Effector memory CD8-positive, alpha-beta T cell (primary cell): ENCODE measurements around the gene MAPKAPK3.
A peak's percentile ranks its signal among the peaks of the same experiment; 100 is the strongest.

Experiments
- ATAC-seq: fragments of 150-1000 bp; cut with Tn5 transposase; replicated peaks from 2 replicates; pipeline ENCODE4 v1.10.0; 2021; ENCODE audit warnings: mild to moderate bottlenecking, moderate library complexity
- DNase-seq, 3 experiments: peaks; one replicate each; pipeline ENCODE4 v3.0.0; 2021
- H3K27ac Mint-ChIP-seq, 2 donors: one replicate each; pipeline ENCODE4 v1.8.0; 2022; ENCODE audit warnings: mild to moderate bottlenecking in 2 of 2, mixed read lengths in 2 of 2, moderate library complexity in 2 of 2
- H3K27me3 Mint-ChIP-seq, 2 donors: one replicate each; pipeline ENCODE4 v1.8.0; 2022; ENCODE audit warnings: mixed read lengths in 2 of 2
- H3K36me3 Mint-ChIP-seq: one replicate; pipeline ENCODE4 v1.8.0; 2022; ENCODE audit warnings: mild to moderate bottlenecking, moderate library complexity, mixed read lengths; ENCODE audit not compliant: insufficient read depth
- H3K4me1 Mint-ChIP-seq, 2 donors: one replicate each; pipeline ENCODE4 v1.8.0; 2022; ENCODE audit warnings: low read depth in 2 of 2, mixed read lengths in 2 of 2
- H3K4me3 Mint-ChIP-seq, 2 donors: one replicate each; pipeline ENCODE4 v1.8.0; 2022; ENCODE audit warnings: mild to moderate bottlenecking in 2 of 2, mixed read lengths in 2 of 2, moderate library complexity in 2 of 2
- H3K9me3 Mint-ChIP-seq, 2 donors: one replicate each; pipeline ENCODE4 v1.8.0; 2022; ENCODE audit warnings: mixed read lengths in 2 of 2

MAPKAPK3 gene

DNA sequence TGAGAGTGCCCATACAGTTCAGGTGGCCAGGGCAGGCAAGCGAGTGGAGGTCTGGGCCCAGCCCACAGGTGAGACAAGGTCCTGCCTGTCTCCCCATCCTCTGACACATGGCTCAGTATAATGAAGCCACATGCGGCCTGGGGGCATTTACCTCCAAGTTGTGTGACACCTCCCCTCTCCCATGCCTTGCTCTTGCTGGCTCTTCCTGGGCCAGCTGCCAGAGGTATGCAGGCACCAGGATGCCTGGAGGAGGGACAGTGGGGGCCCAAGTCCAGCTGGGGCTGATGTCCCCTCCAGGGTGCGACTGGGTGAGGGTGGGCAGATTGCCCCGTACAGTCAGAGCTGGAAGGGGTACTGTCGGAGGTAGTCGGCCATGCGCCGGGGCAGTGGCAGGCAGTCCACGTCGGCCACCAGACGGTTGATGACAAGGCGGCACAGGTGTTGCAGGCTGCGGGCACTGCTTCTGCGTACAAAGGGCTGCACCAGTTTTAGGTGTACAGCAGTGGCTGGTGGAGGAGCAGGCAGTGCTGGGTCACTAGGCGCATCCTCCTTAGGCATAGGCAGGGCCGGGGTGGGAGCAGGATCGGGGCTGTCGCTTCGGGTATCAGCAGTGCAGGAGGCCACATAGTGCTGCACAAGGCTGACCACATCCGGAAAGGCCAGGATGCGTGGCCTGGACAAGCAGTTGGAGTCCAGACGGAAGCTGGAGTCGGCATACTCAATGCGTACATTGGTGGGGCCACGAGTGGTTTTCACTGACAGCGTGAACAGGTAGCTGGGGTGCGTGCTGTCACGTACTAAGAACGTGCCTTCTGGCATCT is 9.5 kb upstream of the MAPKAPK3 start:
- Mint-ChIP-seq H3K27ac (peak overlapping the region; percentile 96 to 97), H3K36me3 (peaks cover 91% of the 10 kb centered on the region), H3K4me3 (peak overlapping the region; percentile 97 to 99), H3K27me3 (no peaks in the 10 kb centered on the region), H3K9me3 (no peaks in the 10 kb centered on the region), H3K4me1 (peaks cover 88% of the 10 kb centered on the region in 2 donors)
- DNase-seq (no peak), ATAC-seq (no peak)

DNA sequence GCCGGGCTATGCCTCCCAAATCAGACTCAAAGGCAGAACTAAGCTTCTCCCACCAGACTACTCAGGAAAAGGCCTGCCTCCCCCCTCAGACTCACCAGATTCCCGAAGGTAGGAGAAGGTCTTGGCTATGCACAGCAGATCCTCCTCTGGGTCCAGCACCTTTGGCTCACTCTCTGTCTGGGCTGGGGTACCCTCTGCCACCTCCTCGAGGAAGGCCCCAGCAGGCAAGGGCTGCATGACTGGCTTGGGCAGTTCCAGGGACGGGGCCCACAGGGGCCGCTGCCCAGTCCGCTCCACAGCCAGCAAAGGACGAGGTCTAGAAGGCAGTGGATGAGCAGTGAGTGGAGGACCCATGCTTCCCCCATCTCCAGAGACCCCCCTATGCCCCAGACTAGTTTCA is 8.7 kb upstream of the MAPKAPK3 start:
- Mint-ChIP-seq H3K4me3 (peak overlapping the region; percentile 97 to 99), H3K9me3 (no peaks in the 10 kb centered on the region), H3K27ac (peak overlapping the region; percentile 96 to 97), H3K27me3 (no peaks in the 10 kb centered on the region), H3K36me3 (peaks cover 89% of the 10 kb centered on the region), H3K4me1 (peaks cover 86% of the 10 kb centered on the region in 2 donors)
- no peak for ATAC-seq
- DNase-seq, result no peak

DNA sequence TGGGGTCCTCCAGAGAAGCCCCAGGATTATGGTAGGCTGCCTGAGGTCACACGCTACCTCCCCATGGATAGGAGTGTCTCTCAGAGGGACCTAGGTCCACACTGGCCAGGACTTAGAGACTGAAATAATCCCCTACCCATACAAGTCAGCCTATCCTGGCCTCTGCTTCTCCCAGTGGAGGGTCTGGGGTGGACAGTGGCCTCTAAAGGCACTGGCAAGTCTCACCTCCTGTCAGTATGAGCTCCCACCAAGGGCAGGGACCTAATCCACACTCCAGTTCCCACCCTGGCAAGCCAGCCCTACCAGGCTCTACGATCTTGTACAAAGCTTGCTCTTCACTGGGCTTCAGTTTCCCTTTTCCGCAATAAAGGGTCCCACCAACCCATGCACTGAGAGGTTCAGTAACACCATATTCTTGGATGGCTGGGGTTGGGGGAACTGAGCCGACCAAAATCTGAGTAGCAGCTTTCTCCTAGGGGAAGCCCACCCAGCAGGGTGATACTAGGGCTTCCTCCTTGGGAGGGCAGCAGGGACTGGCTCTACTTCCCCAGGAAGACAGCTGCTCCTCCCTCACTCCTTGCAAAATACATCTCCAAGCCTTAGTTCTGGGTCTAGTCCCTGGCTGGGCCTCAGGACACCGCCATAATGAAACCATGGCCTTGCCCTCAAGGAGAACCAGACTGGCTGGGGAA is 7.7 kb upstream of the MAPKAPK3 start:
- H3K9me3 Mint-ChIP-seq, result no peaks in the 10 kb centered on the region
- H3K27ac Mint-ChIP-seq, result peak overlapping the region; percentile 96 to 97
- peak overlapping the region; percentile 97 to 99 for H3K4me3 Mint-ChIP-seq
- peaks cover 84% of the 10 kb centered on the region for H3K36me3 Mint-ChIP-seq
- H3K4me1 Mint-ChIP-seq, result peaks cover 86% of the 10 kb centered on the region in 2 donors
- ATAC-seq (no peak), DNase-seq (no peak)
- no peaks in the 10 kb centered on the region for H3K27me3 Mint-ChIP-seq

DNA sequence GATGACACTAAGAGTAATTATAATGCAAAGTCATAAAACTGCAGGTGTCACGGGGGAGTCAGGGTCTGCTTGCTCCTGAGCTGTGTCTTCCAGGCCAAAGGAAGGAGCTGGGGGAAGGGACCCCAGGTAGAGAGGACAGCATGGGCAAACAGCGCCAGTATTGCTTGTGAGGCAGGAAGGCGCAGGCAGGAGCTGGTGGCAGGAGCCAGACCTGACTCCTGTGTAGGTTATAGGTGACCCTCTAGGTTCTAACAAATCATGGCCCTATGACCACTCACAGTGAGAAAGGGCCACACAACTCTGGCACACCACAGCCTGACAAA is 7.2 kb upstream of the MAPKAPK3 start:
- ATAC-seq (no peak), DNase-seq (no peak)
- Mint-ChIP-seq H3K36me3 (peaks cover 79% of the 10 kb centered on the region), H3K4me3 (peak overlapping the region; percentile 97 to 99), H3K9me3 (no peaks in the 10 kb centered on the region), H3K27ac (peak overlapping the region; percentile 96 to 97), H3K27me3 (no peaks in the 10 kb centered on the region), H3K4me1 (peaks cover 83% of the 10 kb centered on the region in 2 donors)

DNA sequence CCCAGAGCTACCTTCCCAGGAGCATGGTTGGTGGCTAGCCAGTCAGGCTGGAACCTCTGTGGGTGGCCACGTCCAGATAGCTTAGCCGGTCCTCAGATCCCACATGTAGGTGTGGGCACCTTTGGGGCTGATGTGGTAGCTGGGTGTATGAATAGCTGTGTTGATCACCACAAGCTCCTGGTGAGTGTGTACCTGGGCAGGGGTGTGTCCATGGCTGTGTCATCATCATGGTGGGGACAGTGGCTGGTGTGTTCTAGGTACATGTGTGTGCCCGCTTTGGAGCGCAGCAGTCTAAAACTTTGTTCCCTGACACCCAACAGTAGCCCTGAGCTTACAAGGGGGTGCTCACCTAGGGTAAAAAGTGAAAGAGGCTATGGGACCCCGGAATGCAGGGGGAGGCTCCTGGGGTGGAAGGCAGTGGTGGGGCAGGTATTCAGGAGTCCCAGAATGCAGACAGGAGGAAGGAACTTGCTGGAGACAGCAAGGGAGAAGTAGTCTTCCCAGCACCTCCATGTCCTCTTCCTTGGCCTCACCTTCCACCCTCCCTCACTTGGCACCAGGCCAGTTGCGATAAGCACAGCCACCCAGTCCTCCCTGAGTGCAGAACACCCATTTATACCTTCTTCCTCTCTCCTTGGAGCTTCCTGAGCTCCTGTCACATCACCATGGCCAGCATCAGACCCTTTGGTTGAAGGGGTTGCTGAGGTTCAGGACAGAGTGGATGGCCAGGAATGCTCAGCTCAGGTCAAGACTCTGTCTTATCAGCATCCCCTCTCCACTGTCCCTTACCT is 6.6 kb upstream of the MAPKAPK3 start:
- H3K27me3 Mint-ChIP-seq, result no peaks in the 10 kb centered on the region
- H3K36me3 Mint-ChIP-seq, result peaks cover 72% of the 10 kb centered on the region
- H3K4me1 Mint-ChIP-seq, result peaks cover 76 to 79% of the 10 kb centered on the region in 2 donors
- no peaks in the 10 kb centered on the region for H3K9me3 Mint-ChIP-seq
- ATAC-seq (no peak), DNase-seq (no peak)
- peak overlapping the region; percentile 96 to 97 for H3K27ac Mint-ChIP-seq
- peak overlapping the region; percentile 97 to 99 for H3K4me3 Mint-ChIP-seq

DNA sequence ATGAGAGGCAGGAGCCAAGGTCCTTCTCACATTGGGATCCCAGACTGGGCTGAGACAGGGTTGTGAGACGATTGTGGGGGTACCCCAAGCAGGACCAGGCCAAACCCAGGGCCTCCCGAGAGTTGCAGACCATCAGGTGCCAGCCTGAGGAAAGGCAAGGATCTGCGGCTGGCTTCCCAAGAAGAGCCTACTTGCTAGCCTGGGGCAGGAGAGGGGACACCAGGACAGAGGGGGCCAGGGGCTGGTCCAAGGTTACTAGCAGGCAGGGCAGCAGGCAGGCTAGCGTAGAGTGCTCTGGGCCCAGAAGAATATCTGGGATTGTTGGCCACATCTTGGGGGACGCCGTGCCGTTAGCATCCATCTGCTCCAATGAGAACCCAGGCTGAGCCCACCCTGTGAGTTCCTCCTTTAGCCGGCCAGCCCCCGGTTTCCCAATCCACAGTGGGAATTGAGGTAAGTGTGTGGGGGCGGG is 5.9 kb upstream of the MAPKAPK3 start:
- Mint-ChIP-seq H3K4me3 (peak overlapping the region; percentile 97 to 99), H3K4me1 (peaks cover 74 to 76% of the 10 kb centered on the region in 2 donors), H3K27ac (peak overlapping the region; percentile 96 to 97), H3K27me3 (no peaks in the 10 kb centered on the region), H3K36me3 (peaks cover 66% of the 10 kb centered on the region), H3K9me3 (no peaks in the 10 kb centered on the region)
- ATAC-seq (no peak), DNase-seq (no peak)

DNA sequence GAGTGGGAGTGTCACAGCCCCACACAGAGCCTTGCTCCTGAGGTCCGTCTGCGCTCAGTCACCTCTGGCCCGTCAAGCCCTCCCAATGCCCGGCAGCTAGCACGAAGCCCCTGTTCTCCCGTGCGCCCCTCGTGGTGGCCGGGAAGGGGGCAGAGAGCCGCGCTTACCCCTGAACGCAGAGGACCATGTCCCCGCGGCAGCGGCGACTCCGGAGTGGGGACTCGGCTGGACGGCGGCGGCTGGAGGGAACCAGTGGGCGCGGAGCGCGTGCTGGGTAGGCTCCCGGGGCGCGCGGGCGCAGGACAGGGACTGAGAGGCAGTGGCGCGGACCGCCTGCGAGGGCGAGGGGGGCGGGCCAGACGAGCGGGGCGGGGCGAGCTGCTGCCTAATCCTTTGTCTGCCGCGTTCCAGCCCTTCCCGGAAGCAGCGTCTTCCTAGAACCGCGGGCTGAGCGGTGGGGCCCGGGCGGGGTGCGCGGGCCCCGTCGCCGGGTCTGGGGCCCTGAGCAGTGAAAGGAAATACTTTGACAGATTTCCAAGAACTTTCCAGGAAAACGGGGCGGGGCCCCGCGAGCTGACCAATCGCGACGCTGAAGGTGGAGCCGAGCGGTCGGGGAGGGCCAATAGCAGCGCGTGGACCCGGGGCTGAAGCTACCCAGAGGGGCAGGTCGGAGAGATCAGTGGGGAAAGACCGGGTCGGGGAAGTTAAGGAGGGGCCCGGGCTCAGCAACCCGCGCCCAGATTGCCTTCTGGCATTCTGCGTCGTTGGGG is 5.3 kb upstream of the MAPKAPK3 start, which contains the start of gene CISH:
TSS of gene CISH (minus strand) at position 311 of the 770 bp plus-strand sequence. CDS start at position 187, 124 bp downstream.
- Mint-ChIP-seq H3K4me3 (peak within 1 kb of the TSS; percentile 97 to 99), H3K27me3 (no peaks in the 10 kb centered on the region), H3K9me3 (no peaks in the 10 kb centered on the region), H3K36me3 (peaks cover 63% of the 10 kb centered on the region), H3K27ac (peak within 1 kb of the TSS; percentile 96 to 97), H3K4me1 (peaks cover 75 to 76% of the 10 kb centered on the region in 2 donors)
- ATAC-seq (peak; percentile 67), DNase-seq (peak; percentile 84 to 89 (median 87))

DNA sequence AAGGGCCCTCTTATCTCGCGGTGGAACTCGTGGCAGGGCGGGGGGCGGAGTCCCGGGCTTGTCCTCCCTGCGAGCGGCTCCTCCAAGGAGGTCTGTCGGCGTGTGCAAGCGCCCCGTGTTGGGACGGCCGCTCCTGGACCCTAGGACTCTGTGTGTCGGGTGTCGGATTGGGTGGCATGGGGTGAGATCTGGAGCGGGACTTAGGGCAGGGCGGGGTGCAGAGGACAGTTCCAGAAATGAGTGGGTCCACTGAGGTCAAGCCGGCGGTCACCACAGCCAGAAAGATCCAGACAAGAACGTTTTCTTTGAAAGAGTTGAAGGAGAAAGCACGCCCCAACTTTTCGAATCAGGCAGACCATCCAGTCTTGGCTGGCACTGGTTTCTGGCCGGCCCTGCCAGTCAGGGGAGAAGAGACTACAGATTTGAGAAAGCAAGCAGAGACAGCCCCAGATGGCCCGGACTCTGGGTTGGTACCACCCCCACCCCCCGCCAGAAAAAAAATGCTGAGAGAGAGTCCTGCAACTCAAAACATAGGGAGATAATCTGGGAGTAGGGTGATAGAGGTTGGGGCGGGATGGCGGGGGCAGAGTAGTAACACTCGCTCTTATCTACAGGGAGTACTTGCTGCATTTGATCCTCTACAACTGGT is 4.6 kb upstream of the MAPKAPK3 start:
- Mint-ChIP-seq H3K9me3 (no peaks in the 10 kb centered on the region), H3K27ac (peak overlapping the region; percentile 96 to 97), H3K4me3 (peak overlapping the region; percentile 97 to 99), H3K36me3 (peaks cover 58% of the 10 kb centered on the region), H3K27me3 (no peaks in the 10 kb centered on the region), H3K4me1 (peaks cover 69 to 70% of the 10 kb centered on the region in 2 donors)
- DNase-seq (no peak), ATAC-seq (no peak)

DNA sequence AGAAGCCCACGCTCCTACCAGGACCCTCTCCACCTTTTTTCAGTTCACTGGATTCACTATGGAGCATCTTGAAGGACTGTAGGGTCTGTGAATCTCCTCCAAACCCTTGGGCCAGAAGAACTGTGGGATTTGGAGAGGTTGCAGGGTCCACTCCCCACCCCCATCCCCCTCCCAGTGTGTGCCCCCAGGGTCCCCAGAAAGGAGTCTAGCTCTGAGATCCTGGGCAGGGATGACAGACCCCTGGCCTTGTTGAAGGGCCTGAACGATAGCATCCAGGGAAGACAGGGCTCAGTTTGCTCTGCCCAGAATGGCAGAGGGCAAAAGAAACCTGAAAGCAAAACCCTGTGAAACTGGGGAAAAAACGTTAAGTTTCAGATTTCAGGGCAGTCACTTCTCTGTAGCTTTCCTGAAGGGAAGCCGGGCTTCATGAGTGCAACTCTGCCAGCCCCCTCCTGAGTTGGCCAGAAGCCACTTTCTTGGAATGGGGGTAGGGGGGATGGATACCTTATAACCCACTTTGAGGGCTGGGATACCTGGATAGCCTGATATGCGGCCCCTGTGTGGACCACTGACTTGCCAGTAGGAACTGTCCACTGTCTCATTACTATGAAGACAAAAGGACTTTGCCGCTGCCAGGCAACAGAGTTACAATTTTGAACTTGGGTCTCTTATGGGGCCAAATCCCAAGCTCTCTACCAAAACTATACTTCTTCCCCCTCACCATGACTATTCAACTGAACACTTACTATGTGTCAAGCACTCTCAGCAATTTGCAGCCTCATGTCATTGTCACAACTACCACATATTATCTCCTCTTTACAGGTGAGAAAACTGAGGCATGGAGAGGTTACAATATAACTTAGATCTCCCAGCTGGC is 3.7 kb upstream of the MAPKAPK3 start:
- no peak for DNase-seq
- no peak for ATAC-seq
- peaks cover 50% of the 10 kb centered on the region for H3K36me3 Mint-ChIP-seq
- peaks cover 65 to 66% of the 10 kb centered on the region in 2 donors for H3K4me1 Mint-ChIP-seq
- no peaks in the 10 kb centered on the region for H3K9me3 Mint-ChIP-seq
- H3K27me3 Mint-ChIP-seq, result no peaks in the 10 kb centered on the region
- H3K27ac Mint-ChIP-seq, result peak overlapping the region; percentile 96 to 97
- peak overlapping the region; percentile 97 to 99 for H3K4me3 Mint-ChIP-seq

DNA sequence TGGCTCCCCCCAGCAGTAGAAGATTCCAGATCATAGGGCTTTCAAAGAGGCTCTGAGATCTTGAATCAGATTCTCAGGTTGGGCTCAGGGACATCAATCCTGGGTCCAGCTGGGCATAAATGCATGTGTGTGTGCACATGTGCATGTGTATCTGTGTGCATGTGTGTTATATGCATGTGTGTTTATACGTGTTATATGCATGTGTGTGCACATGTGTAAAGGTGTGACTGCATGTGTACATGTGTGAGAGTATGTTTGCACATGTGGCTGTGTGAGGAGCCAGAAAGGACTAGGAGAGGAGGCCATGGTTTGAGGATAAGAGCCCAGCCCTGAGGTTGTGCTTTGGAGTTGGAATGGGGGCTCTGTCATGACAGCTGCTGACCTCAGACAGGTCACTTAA is 1.8 kb upstream of the MAPKAPK3 start:
- Mint-ChIP-seq H3K9me3 (no peaks in the 10 kb centered on the region), H3K36me3 (peaks cover 31% of the 10 kb centered on the region), H3K27ac (no peak overlapping the region), H3K4me1 (peaks cover 61 to 65% of the 10 kb centered on the region in 2 donors), H3K4me3 (no peak overlapping the region), H3K27me3 (no peaks in the 10 kb centered on the region)
- no peak for ATAC-seq
- no peak for DNase-seq

DNA sequence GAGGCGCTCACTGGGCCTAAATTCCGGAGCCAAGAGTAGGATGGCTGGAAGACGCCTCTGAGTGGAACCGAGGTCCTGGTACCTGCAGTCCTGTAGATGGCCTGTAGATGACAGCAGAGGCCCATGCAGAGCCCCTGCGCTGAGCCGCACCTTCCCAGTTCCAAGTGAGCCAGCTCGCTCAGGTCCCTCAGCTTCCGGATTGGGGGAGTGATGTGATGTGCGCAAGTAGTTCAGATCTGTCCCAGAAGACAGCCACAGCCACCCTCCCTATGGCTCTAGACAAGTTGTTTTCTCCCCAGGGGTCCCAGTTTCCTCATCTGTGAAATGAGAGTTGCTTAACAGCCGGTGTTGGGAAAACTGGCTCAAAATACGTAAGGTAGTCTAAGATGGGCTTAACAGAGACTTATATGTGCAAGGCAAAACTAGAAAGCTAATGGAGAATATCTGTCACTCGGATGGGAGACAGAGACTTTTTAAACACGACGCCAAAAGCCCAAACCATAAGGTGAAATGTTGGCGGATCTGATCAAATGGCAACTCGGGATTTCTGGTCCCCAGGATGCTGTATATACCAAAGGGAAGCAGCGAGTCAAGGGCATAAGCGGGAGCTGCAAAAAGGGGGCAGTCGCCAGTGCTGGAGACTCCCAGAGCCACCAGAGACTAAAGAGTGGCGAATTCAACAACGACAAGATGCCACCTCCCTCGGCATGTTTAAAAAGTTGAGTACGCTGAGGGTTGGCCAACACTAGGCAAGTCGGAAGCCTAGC is 765 bp upstream of the MAPKAPK3 start:
- ATAC-seq, result peak; percentile 37
- Mint-ChIP-seq H3K4me3 (peak overlapping the region; percentile 88 to 94), H3K36me3 (peaks cover 32% of the 10 kb centered on the region), H3K27me3 (no peaks in the 10 kb centered on the region), H3K9me3 (no peaks in the 10 kb centered on the region), H3K27ac (peak overlapping the region; percentile 88 to 89), H3K4me1 (peaks cover 60 to 66% of the 10 kb centered on the region in 2 donors)
- DNase-seq, result peak; percentile 76 to 82 (median 76)
